ENCODE measurements around the gene SUMO3.

GRCh38 chr21:44840771-44841170 lies 22.9 kb upstream of the SUMO3 start:
- TF ChIP-seq, protein P1, sequence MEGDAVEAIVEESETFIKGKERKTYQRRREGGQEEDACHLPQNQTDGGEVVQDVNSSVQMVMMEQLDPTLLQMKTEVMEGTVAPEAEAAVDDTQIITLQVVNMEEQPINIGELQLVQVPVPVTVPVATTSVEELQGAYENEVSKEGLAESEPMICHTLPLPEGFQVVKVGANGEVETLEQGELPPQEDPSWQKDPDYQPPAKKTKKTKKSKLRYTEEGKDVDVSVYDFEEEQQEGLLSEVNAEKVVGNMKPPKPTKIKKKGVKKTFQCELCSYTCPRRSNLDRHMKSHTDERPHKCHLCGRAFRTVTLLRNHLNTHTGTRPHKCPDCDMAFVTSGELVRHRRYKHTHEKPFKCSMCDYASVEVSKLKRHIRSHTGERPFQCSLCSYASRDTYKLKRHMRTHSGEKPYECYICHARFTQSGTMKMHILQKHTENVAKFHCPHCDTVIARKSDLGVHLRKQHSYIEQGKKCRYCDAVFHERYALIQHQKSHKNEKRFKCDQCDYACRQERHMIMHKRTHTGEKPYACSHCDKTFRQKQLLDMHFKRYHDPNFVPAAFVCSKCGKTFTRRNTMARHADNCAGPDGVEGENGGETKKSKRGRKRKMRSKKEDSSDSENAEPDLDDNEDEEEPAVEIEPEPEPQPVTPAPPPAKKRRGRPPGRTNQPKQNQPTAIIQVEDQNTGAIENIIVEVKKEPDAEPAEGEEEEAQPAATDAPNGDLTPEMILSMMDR (conservative IDR thresholded peaks at IDR 0.05 in 1 of 2, IDR thresholded peaks at IDR 0.05 in 1 of 2; ENCODE audit: low read depth in 1 of 2, low read length in 2 of 2) = no peak
- TF ChIP-seq EZH2 (IDR thresholded peaks at IDR 0.05; ENCODE audit: low read length, missing control alignments) = no peak

Data from fibroblast of lung (primary cell).